Peyer's patch (tissue), 4 donors: Measurements from ENCODE around the gene RFTN1.

ENCODE experiments used
- CTCF ChIP-seq, 6 experiments: fragments of 450-650 bp in 4 of 6; fragments of 200-600 bp in 2 of 6; sonication (generic) in 1 of 6; IDR thresholded peaks; one replicate each; pipeline ENCODE4 v1.5.1; 2017 to 2019; ENCODE audit warnings: antibody characterized with exemption in 6 of 6, mild to moderate bottlenecking in 3 of 6, moderate library complexity in 1 of 6
- POLR2A ChIP-seq, 2 donors: fragments of 450-650 bp; IDR thresholded peaks; one replicate each; pipeline ENCODE4 v1.5.1; 2017; ENCODE audit warnings: antibody characterized with exemption in 2 of 2, mild to moderate bottlenecking in 2 of 2, moderate library complexity in 2 of 2

- TF ChIP-seq CTCF (IDR thresholded peaks at IDR 0.05) (no peak), POLR2A (IDR thresholded peaks at IDR 0.05) (no peak)
Measured at GRCh38 chr3:16332904-16333426, 180.5 kb downstream of the RFTN1 start.
